ENCODE measurements around the gene RTKN2.

RTKN2 gene

DNA sequence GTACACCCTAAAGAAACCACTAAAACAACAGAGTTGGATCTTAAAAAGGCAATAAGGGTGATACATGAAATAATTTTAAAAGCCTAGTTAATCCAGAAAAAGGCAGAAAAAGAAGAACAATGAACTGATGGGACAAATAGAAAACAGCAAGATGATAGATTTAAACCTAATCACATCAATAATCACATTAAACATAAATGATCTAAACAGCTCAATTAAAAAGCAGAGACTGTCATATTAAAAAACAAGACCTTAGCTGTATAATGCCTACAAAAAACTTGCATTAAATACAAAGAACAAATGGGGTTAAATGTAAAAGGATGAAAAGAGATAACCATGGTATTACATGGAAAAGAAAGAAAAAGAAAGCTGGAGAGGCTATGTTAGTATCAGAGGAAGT is 96.2 kb downstream of the RTKN2 start:
- DNase-seq (ENCODE audit: low read depth in 3 of 3) = no peak

GRCh38 chr10:62171791-62172190 is 96.9 kb downstream of the RTKN2 start:
- DNase-seq (ENCODE audit: low read depth in 3 of 3) = no peak

GRCh38 chr10:62170732-62171131 is 97.9 kb downstream of the RTKN2 start:
- DNase-seq (ENCODE audit: low read depth in 3 of 3) = no peak

- DNase-seq (ENCODE audit: low read depth in 3 of 3) = no peak
Measured at GRCh38 chr10:62166331-62167131, 102.1 kb downstream of the RTKN2 start.

GRCh38 chr10:62165803-62166202 is 102.8 kb downstream of the RTKN2 start:
- DNase-seq (ENCODE audit: low read depth in 3 of 3) = no peak

DNA sequence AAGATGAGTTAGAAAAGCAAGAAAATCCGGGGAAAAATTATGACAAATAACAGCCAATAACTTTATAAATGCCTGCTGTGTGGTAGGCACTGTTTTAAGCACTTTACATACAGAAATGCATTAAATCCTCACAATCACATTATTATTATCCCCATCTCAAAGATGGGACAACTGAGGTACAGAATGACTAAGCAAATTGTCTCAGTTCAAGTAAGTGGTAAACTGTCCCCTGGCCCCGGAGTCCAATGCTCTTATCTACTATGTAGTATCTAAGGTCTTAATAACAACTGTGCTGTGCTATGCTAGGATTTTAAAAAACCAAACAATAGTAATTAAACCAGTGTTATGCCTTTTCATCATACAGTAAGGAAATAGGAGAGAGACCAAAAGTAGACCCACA is 105.6 kb downstream of the RTKN2 start:
- no peak for DNase-seq (ENCODE audit: low read depth in 3 of 3)

DNA sequence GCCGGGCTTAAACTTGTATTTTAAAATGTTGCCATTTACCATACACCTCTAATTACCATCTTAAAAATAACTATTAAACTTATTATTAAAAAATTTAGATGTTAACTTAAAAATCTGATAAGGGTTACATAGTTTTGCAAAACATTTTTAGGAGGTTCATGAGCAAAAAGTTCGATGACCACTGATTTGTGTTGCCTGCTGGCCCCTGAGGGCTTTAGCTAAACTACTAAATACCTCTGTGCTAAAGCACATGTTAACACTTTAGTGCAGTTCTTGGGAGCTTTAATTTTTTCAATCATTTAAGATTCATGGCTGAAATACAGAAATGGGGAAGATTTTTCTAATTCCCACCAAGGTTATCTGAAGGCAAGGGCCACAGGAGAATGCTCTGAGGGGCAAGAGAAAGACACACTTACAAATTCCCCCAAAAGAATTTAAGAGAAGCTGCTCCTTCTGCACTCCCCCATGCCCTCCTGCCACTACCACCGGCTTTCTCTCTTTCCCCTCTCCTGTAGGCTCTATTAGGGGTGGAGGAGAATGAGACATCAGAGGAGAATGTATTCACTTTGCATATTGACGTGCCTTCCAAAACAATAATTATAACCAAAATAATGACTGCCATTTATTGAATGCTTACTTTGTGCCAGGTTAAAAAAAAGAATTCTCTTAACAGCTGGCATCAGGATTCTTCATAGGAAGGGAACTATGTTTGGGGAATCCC is 106.2 kb downstream of the RTKN2 start:
- DNase-seq (ENCODE audit: low read depth in 3 of 3) = no peak

GRCh38 chr10:62159351-62159750 is 109.3 kb downstream of the RTKN2 start:
- no peak for DNase-seq (ENCODE audit: low read depth in 3 of 3)

DNA sequence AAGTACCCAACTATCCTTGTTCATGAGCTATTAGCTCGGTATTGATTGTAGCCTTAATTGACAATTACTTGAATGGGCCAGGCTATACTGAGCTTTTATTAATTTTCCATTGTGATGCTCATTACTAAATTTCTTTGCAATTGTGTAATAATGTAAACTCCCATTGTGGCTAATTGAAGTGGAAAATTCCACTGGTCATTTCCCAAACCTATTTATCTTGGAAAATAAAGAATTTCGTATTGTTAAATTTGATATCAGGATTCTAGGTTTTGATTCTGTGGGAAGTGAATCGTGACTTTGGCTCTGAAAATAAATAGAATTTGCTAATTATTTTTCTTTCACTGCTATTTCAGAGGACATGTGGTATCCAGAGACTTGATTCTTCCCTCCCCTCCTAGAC is 111.0 kb downstream of the RTKN2 start:
- DNase-seq (ENCODE audit: low read depth in 3 of 3) = no peak

GRCh38 chr10:62155054-62155680 is 113.5 kb downstream of the RTKN2 start:
- DNase-seq (ENCODE audit: low read depth in 3 of 3) = no peak

GRCh38 chr10:62154231-62154630 is 114.4 kb downstream of the RTKN2 start:
- no peak for DNase-seq (ENCODE audit: low read depth in 3 of 3)

- DNase-seq (ENCODE audit: low read depth in 3 of 3) = no peak
Measured at GRCh38 chr10:62153191-62153590, 115.5 kb downstream of the RTKN2 start.

- no peak for DNase-seq (ENCODE audit: low read depth in 3 of 3)
Measured at GRCh38 chr10:62149621-62150020, 119.0 kb downstream of the RTKN2 start.

DNA sequence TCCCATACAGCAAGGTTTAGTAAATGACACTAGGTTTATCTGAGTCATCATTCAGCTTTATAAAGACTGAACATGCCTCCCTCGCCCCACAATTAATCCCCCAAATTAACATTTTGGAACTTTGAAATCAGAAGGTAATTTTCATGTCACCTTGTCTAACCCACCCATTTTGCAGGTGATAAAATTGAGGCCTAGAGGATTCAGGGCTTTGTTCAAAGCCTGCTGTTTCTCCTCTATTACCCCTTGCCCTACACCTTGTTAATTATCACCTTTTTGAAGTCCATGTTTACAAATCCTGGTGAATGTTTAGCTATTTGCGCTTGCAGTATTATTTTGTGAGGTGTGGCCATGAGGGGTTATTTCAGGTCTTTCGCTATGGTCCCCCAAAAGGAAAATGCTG is 120.5 kb downstream of the RTKN2 start:
- no peak for DNase-seq (ENCODE audit: low read depth in 3 of 3)

- no peak for DNase-seq (ENCODE audit: low read depth in 3 of 3)
Measured at GRCh38 chr10:62147425-62147824, 121.2 kb downstream of the RTKN2 start.

- no peak for DNase-seq (ENCODE audit: low read depth in 3 of 3)
Measured at GRCh38 chr10:62136931-62137330, 131.7 kb downstream of the RTKN2 start.

- no peak for DNase-seq (ENCODE audit: low read depth in 3 of 3)
Measured at GRCh38 chr10:62133618-62134017, 135.0 kb downstream of the RTKN2 start.
